Lower leg skin (tissue), 4 donors: Measurements from ENCODE around the gene FRMD7. TPM values are rescaled to one million over a fixed set of nuclear protein-coding genes. Genes with fewer than 3 reads are reported as not detected.
"Not testable (repeated sequence)": the region's sequence is repeated elsewhere in the genome, so short reads cannot be mapped to it uniquely, and the experiment has no call there.

Experiments
- DNase-seq, 2 donors: peaks; one replicate each; pipeline ENCODE4 v3.0.0-alpha.2; 2019; ENCODE audit warnings: low spot score in 2 of 2
- H3K4me3 ChIP-seq: fragments of 200-600 bp; sonication (generic); 2 replicates; pipeline ENCODE4 v1.5.1; 2017; ENCODE audit warnings: mild to moderate bottlenecking, low read depth; ENCODE audit not compliant: poor library complexity, severe bottlenecking
- CTCF ChIP-seq, 3 donors: fragments of 450-650 bp; IDR thresholded peaks; one replicate each; pipeline ENCODE4 v1.5.1; 2016; ENCODE audit warnings: antibody characterized with exemption in 3 of 3, mild to moderate bottlenecking in 3 of 3, moderate library complexity in 2 of 3
- POLR2A ChIP-seq, 2 donors: fragments of 450-650 bp; IDR thresholded peaks; one replicate each; pipeline ENCODE4 v1.6.1; 2016 to 2017; ENCODE audit warnings: antibody characterized with exemption in 2 of 2, mild to moderate bottlenecking in 1 of 2, moderate library complexity in 1 of 2
- WGBS, 2 donors: methylation state at CpG; one replicate each; pipeline ENCODE4 v1.1.5; 2018; 5-methylcytosine and 5-hydroxymethylcytosine counted together
- intact Hi-C: fragments of 100-400 bp; cut with DNase I; formaldehyde crosslinking; loops from one replicate; pipeline ENCODE4 v1.15.0; 2023; ENCODE audit warnings: low total_unique reads
- total RNA-seq, 4 donors: library from RNA; depleted of rRNA; stranded (reverse); fragments of >200 nt; gene quantifications; one replicate each; pipeline ENCODE4 v1.1.0, GENCODE V29; 2016

The FRMD7 gene
- total RNA-seq, 4 donors from 2014 or later: 0.13 to 0.88 TPM; not detected in 2

GRCh38 chrX:132107291-132107690 is 20.5 kb downstream of the FRMD7 start:
- no peak overlapping the region for H3K4me3 ChIP-seq
- no peak for DNase-seq

GRCh38 chrX:132101799-132102198 is 26.0 kb downstream of the FRMD7 start:
- intact Hi-C loops: no loop called here
- no peak for DNase-seq
- no peak overlapping the region for H3K4me3 ChIP-seq
- TF ChIP-seq POLR2A (IDR thresholded peaks at IDR 0.05): no peak
- TF ChIP-seq CTCF (IDR thresholded peaks at IDR 0.05): no peak
- 79 to 94% methylated on average over 8 to 9 of the region's 9 CpGs for WGBS, 2 donors

More at GRCh38 chrX:132107291-132107690, 20.5 kb downstream of the FRMD7 start:
- TF ChIP-seq POLR2A (IDR thresholded peaks at IDR 0.05) (no peak), CTCF (IDR thresholded peaks at IDR 0.05) (no peak)
- intact Hi-C loops: no loop called here

GRCh38 chrX:132101206-132101605 is 26.6 kb downstream of the FRMD7 start:
- TF ChIP-seq CTCF (IDR thresholded peaks at IDR 0.05) (no peak), POLR2A (IDR thresholded peaks at IDR 0.05) (no peak)
- no peak for DNase-seq
- H3K4me3 ChIP-seq: no peak overlapping the region
- 69 to 73% methylated on average over 4 of the region's 4 CpGs for WGBS, 2 donors
- intact Hi-C loops: no loop called here

- 67 to 71% methylated on average over 4 of the region's 4 CpGs for WGBS, 2 donors
- H3K4me3 ChIP-seq, DNase-seq: not testable (repeated sequence)
- intact Hi-C loops: loop anchor here (10.0 kb wide), 1 partner anchor 526 kb away; no protein-coding TSS in a partner anchor
Observed at GRCh38 chrX:132098704-132099103, 29.1 kb downstream of the FRMD7 start.

- H3K4me3 ChIP-seq: no peak overlapping the region
- 18 to 28% methylated on average over 2 of the region's 2 CpGs for WGBS, 2 donors
- intact Hi-C loops: loop anchor here (10.0 kb wide), 1 partner anchor 531 kb away; no protein-coding TSS in a partner anchor
- TF ChIP-seq CTCF (IDR thresholded peaks at IDR 0.05) (no peak), POLR2A (IDR thresholded peaks at IDR 0.05) (no peak)
- DNase-seq: peak in 1 of 2 donors; percentile 13
Observed at GRCh38 chrX:132094164-132094563, 33.7 kb downstream of the FRMD7 start.

- intact Hi-C loops: loop anchor here (10.0 kb wide), 1 partner anchor 531 kb away; no protein-coding TSS in a partner anchor
- no peak for TF ChIP-seq CTCF (IDR thresholded peaks at IDR 0.05)
- no peak for TF ChIP-seq POLR2A (IDR thresholded peaks at IDR 0.05)
- WGBS, 2 donors: 45 to 55% methylated on average over 4 of the region's 4 CpGs
- H3K4me3 ChIP-seq: no peak overlapping the region
- no peak for DNase-seq
Observed at GRCh38 chrX:132093239-132093860, 34.5 kb downstream of the FRMD7 start.
